ENCODE measurements around the gene STAT4.

- TF ChIP-seq CTCF (IDR thresholded peaks at IDR 0.05) (no peak), POLR2AphosphoS5 (IDR thresholded peaks at IDR 0.05; ENCODE audit: low read depth, low read length) (no peak), PBX3 (IDR thresholded peaks at IDR 0.05) (no peak), EZH2phosphoT487 (IDR thresholded peaks at IDR 0.05; ENCODE audit: borderline replicate concordance, low read depth) (no peak), EP300 (IDR thresholded peaks at IDR 0.05; ENCODE audit: borderline replicate concordance in 1 of 2, low read depth in 1 of 2, low read length in 1 of 2) (no peak), YY1 (IDR thresholded peaks at IDR 0.05; ENCODE audit: low read depth) (no peak), RAD21 (IDR thresholded peaks at IDR 0.05; ENCODE audit: low read length) (no peak), RCOR1 (IDR thresholded peaks at IDR 0.05; ENCODE audit: low read length) (no peak)
Observed at GRCh38 chr2:191037351-191037750, 113.4 kb downstream of the STAT4 start.
